Nephron (organoid): ENCODE data around the gene TBX18.

Experiments used
- H3K27ac Mint-ChIP-seq, 3 experiments: 2 replicates each; pipeline ENCODE4 v1.8.0; 2020; ENCODE audit warnings: mixed read lengths in 3 of 3, mild to moderate bottlenecking in 2 of 3, moderate library complexity in 1 of 3
- H3K27me3 Mint-ChIP-seq: 2 replicates; pipeline ENCODE4 v1.8.0; 2021; ENCODE audit warnings: low read depth, mild to moderate bottlenecking, moderate library complexity, mixed read lengths
- H3K36me3 Mint-ChIP-seq: 2 replicates; pipeline ENCODE4 v1.8.0; 2020; ENCODE audit warnings: low read depth, mixed read lengths
- H3K4me1 Mint-ChIP-seq: 2 replicates; pipeline ENCODE4 v1.8.0; 2020; ENCODE audit warnings: mixed read lengths
- H3K4me3 Mint-ChIP-seq, 3 experiments: 2 replicates each; pipeline ENCODE4 v1.8.0; 2020; ENCODE audit warnings: mild to moderate bottlenecking in 3 of 3, mixed read lengths in 3 of 3, moderate library complexity in 2 of 3
- H3K9me3 Mint-ChIP-seq: 2 replicates; pipeline ENCODE4 v1.8.0; 2020; ENCODE audit warnings: mixed read lengths
- CTCF ChIP-seq, 3 experiments: fragments of 200-600 bp; sonication (generic); IDR thresholded peaks; one replicate each; pipeline ENCODE4 v1.5.0; 2021; ENCODE audit warnings: antibody characterized with exemption in 3 of 3; ENCODE audit not compliant: unreplicated experiment in 3 of 3

The TBX18 gene

GRCh38 chr6:84764332-84765049, at the start of gene TBX18:
Gene TBX18, minus strand, starts transcription at chr6:84764598. Its CDS starts 417 bp downstream, at chr6:84764181.
- TF ChIP-seq CTCF (IDR thresholded peaks at IDR 0.05; ENCODE audit: unreplicated experiment in 3 of 3): peak in 1 of 3 experiments; percentile 0
- Mint-ChIP-seq H3K4me1 (peaks cover 35% of the 10 kb centered on the region), H3K9me3 (no peaks in the 10 kb centered on the region), H3K4me3 (peak within 1 kb of the TSS; percentile 90 to 96 (median 95)), H3K27me3 (peaks cover 96% of the 10 kb centered on the region), H3K36me3 (peaks cover 5% of the 10 kb centered on the region), H3K27ac (peak within 1 kb of the TSS; percentile 82 to 98 (median 95))

GRCh38 chr6:84811351-84811750, 47.0 kb upstream of the TBX18 start:
- TF ChIP-seq CTCF (IDR thresholded peaks at IDR 0.05; ENCODE audit: unreplicated experiment in 3 of 3): no peak
- Mint-ChIP-seq H3K27ac (no peak overlapping the region), H3K9me3 (no peaks in the 10 kb centered on the region), H3K27me3 (no peaks in the 10 kb centered on the region), H3K4me1 (peaks cover 32% of the 10 kb centered on the region), H3K36me3 (no peaks in the 10 kb centered on the region), H3K4me3 (no peak overlapping the region)

- Mint-ChIP-seq H3K27ac (peak overlapping the region in 2 of 3 experiments; percentile 49 to 80), H3K4me1 (peaks cover 24% of the 10 kb centered on the region), H3K4me3 (no peak overlapping the region), H3K27me3 (no peaks in the 10 kb centered on the region), H3K9me3 (no peaks in the 10 kb centered on the region), H3K36me3 (no peaks in the 10 kb centered on the region)
- TF ChIP-seq CTCF (IDR thresholded peaks at IDR 0.05; ENCODE audit: unreplicated experiment in 3 of 3): no peak
These were observed 45.1 kb upstream of the TBX18 start for GRCh38 chr6:84809455-84809854.

GRCh38 chr6:84808491-84809061, 44.2 kb upstream of the TBX18 start:
- Mint-ChIP-seq H3K9me3 (no peaks in the 10 kb centered on the region), H3K4me1 (peaks cover 15% of the 10 kb centered on the region), H3K4me3 (no peak overlapping the region), H3K27me3 (no peaks in the 10 kb centered on the region), H3K36me3 (no peaks in the 10 kb centered on the region), H3K27ac (peak overlapping the region in 2 of 3 experiments; percentile 28 to 49)
- no peak for TF ChIP-seq CTCF (IDR thresholded peaks at IDR 0.05; ENCODE audit: unreplicated experiment in 3 of 3)

GRCh38 chr6:84805145-84805544, 40.7 kb upstream of the TBX18 start:
- Mint-ChIP-seq H3K4me3 (no peak overlapping the region), H3K27me3 (peaks cover 4% of the 10 kb centered on the region), H3K36me3 (no peaks in the 10 kb centered on the region), H3K4me1 (peaks cover 12% of the 10 kb centered on the region), H3K27ac (peak overlapping the region in 1 of 3 experiments; percentile 73), H3K9me3 (no peaks in the 10 kb centered on the region)
- TF ChIP-seq CTCF (IDR thresholded peaks at IDR 0.05; ENCODE audit: unreplicated experiment in 3 of 3): no peak
